GM18907 (cell line): Measurements from ENCODE around the gene IL1A.

Source experiments
- ATAC-seq: cut with Tn5 transposase; IDR thresholded peaks from one replicate; pipeline ENCODE4 v1.9.1; 2021; ENCODE audit warnings: mild to moderate bottlenecking, moderate library complexity; ENCODE audit not compliant: unreplicated experiment

IL1A gene

GRCh38 chr2:112793449-112793978 lies 9.2 kb upstream of the IL1A start:
- ATAC-seq = no peak

GRCh38 chr2:112792419-112792818 lies 8.1 kb upstream of the IL1A start:
- ATAC-seq = no peak

GRCh38 chr2:112791693-112792230 lies 7.5 kb upstream of the IL1A start:
- ATAC-seq = no peak

GRCh38 chr2:112791019-112791418 lies 6.7 kb upstream of the IL1A start:
- no peak for ATAC-seq

GRCh38 chr2:112790305-112790704 lies 6.0 kb upstream of the IL1A start:
- ATAC-seq = no peak

- no peak for ATAC-seq
These were observed 4.9 kb upstream of the IL1A start for GRCh38 chr2:112789186-112789585.

GRCh38 chr2:112788653-112789052 lies 4.4 kb upstream of the IL1A start:
- no peak for ATAC-seq

GRCh38 chr2:112787729-112788393 lies 3.6 kb upstream of the IL1A start:
- ATAC-seq = no peak

GRCh38 chr2:112787294-112787693 lies 3.0 kb upstream of the IL1A start:
- no peak for ATAC-seq

- ATAC-seq = peak; percentile 14
These were observed 1.0 kb downstream of the IL1A start for GRCh38 chr2:112783187-112783714.

GRCh38 chr2:112782234-112782799 lies 2.0 kb downstream of the IL1A start:
- peak; percentile 92 for ATAC-seq

GRCh38 chr2:112779598-112779997 lies 4.7 kb downstream of the IL1A start:
- no peak for ATAC-seq

GRCh38 chr2:112777036-112777435 lies 7.3 kb downstream of the IL1A start:
- no peak for ATAC-seq

- no peak for ATAC-seq
These were observed 8.2 kb downstream of the IL1A start for GRCh38 chr2:112776113-112776512.

GRCh38 chr2:112774536-112775285 lies 9.6 kb downstream of the IL1A start:
- no peak for ATAC-seq

GRCh38 chr2:112773556-112773955 lies 10.7 kb downstream of the IL1A start:
- no peak for ATAC-seq

- ATAC-seq = no peak
These were observed 11.3 kb downstream of the IL1A start for GRCh38 chr2:112772911-112773475.

- ATAC-seq = peak; percentile 67
These were observed 12.0 kb downstream of the IL1A start for GRCh38 chr2:112772322-112772721.

- no peak for ATAC-seq
These were observed 15.9 kb downstream of the IL1A start for GRCh38 chr2:112768432-112768831.

- no peak for ATAC-seq
These were observed 16.5 kb downstream of the IL1A start for GRCh38 chr2:112767693-112768330.

GRCh38 chr2:112765251-112765650 lies 19.0 kb downstream of the IL1A start:
- no peak for ATAC-seq
